Tibial nerve (tissue), 3 donors: ENCODE results near the gene ORMDL3.
"Not testable (repeated sequence)": the region's sequence is repeated elsewhere in the genome, so short reads cannot be mapped to it uniquely, and the experiment has no call there.

Source experiments
- EP300 ChIP-seq, 2 donors: sonication (generic); formaldehyde crosslinking; IDR thresholded peaks; one replicate each; pipeline ENCODE4 v1.6.1; 2017; ENCODE audit warnings: antibody characterized with exemption in 2 of 2, mild to moderate bottlenecking in 1 of 2
- POLR2A ChIP-seq, 2 donors: fragments of 450-650 bp; IDR thresholded peaks; one replicate each; pipeline ENCODE4 v1.6.1; 2017; ENCODE audit warnings: antibody characterized with exemption in 2 of 2, mild to moderate bottlenecking in 2 of 2, moderate library complexity in 2 of 2

- TF ChIP-seq POLR2A, EP300 (IDR thresholded peaks at IDR 0.05): not testable (repeated sequence)
Observed at GRCh38 chr17:39948489-39948828, 21.1 kb upstream of the ORMDL3 start.
